Glomerular visceral epithelial cell (primary cell): ENCODE results near the gene SPATA13.

Experiments
- DNase-seq: peaks from one replicate; pipeline ENCODE4 v3.0.0-alpha.2; 2016; ENCODE audit errors: extremely low spot score

The SPATA13 gene

GRCh38 chr13:24251525-24251924 is 91.0 kb downstream of the SPATA13 start:
- DNase-seq = no peak

DNA sequence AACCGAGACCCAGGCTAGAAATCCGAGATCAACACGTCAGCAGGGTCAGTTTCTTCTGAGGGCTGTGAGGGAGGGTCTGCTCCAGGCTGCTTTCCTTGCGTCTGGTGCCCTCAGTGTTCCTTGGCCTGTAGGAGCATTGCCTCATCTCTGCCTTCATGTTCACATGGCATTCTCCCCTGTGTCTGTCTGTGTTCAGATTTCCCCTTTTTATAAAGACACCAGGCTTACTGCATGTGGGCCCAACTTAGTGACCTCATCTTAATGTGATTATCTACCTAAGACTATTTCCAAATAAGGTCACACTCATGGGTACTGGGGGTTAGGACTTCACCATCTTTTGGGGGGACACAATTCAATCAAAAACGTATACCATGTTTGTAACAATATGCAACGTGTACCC is 91.6 kb downstream of the SPATA13 start:
- DNase-seq = no peak

DNA sequence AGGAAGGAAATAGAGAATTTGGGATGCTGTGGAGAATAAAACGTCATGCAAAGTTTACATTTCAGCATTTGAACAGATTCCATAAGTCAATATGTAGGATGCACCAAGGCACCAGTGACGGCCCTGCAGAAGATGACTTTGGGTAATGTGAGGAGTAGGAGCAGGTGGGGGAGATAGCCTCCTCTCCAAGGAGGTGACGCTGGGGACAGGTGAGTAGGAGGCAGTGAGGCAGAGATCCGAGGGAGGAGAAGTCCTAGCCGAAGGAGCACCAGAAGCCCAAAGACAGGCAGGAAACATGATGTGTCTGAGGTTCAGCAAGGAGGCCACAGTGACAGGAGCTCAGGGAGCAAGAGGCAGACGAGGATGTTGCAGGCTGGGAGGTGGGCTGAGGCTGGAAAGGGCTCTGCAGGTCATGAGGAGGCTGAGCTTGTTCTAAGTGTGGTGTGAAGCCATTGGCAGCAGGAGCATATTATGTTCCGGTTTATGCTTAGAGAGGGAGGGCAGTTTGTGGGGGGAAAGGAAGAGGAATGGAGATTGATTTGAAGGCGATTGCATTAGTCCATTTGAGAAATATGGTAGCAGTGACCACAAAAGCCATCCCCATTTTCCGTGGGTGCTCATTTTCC is 93.1 kb downstream of the SPATA13 start:
- no peak for DNase-seq

GRCh38 chr13:24254146-24254841 is 93.8 kb downstream of the SPATA13 start:
- no peak for DNase-seq

- no peak for DNase-seq
Observed at GRCh38 chr13:24257497-24257896, 97.0 kb downstream of the SPATA13 start.

DNA sequence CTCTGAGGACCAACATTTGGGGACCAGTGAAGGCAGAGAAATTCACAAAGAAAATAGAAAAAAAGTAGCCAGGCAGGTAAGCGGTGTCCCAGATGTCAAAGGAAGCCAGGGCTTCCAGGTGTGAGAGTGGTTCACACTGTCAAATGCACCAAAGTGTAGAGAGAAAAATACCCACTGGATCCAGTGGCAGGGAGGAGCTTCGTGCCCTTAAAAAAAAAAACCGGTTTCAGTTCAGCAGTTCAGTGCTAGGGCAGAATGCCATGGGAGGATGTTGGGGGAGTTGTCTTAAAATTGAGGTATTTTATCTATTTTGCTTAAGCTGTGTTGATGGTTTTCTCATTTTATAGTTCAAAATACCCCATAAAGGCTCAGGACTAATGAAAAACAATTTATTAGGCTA is 101.0 kb downstream of the SPATA13 start:
- DNase-seq = peak; percentile 8

- DNase-seq = no peak
Observed at GRCh38 chr13:24263632-24264031, 103.1 kb downstream of the SPATA13 start.

- DNase-seq = no peak
Observed at GRCh38 chr13:24264976-24265375, 104.5 kb downstream of the SPATA13 start.

DNA sequence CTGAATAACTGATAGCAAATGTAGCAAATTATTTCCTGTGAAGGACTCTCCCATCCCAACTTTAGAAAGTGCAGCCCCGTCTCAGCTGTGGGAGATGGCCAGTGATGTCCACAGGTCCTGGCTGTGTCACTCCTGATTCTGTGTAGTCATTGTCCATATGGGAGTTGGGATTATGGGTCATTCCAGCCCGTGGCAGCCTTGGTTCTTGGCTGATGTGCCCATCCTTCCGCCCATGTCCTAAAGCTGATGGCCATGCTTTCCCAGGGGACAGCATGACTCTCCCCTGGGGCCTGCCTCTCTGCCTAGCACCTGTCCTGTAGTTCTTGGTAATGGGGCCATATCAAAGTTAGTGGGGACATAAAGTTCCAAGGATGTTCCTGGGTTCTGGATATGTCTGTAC is 104.9 kb downstream of the SPATA13 start:
- DNase-seq = no peak

DNA sequence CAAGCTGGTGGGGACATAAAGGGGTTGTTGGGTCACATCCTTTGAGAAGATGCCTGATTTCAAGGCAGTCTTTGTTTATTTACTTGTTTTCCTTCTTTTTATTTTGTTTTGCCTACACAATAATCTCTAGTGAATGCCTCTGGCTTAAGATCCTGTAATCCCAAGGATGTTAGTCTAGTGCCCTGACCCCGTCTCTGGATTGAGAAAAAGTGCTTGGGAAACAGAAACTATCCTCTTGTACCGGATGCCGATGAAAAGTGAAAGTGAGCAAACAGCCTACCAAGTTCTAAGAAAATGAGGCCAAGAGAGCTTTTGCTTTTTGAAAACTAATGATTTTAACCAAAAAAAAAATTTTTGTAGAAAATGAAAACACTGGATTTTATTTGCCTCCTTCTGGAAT is 106.8 kb downstream of the SPATA13 start:
- DNase-seq = no peak

GRCh38 chr13:24267801-24268200 is 107.3 kb downstream of the SPATA13 start:
- no peak for DNase-seq

GRCh38 chr13:24269821-24270220 is 109.3 kb downstream of the SPATA13 start:
- DNase-seq = no peak

- peak; percentile 42 for DNase-seq
Observed at GRCh38 chr13:24270639-24271141, 110.2 kb downstream of the SPATA13 start.

- no peak for DNase-seq
Observed at GRCh38 chr13:24271231-24271600, 110.7 kb downstream of the SPATA13 start.

GRCh38 chr13:24271601-24272451 is 111.3 kb downstream of the SPATA13 start:
- DNase-seq = peak; percentile 80

- DNase-seq = no peak
Observed at GRCh38 chr13:24272452-24273161, 112.1 kb downstream of the SPATA13 start.

GRCh38 chr13:24273926-24274325 is 113.4 kb downstream of the SPATA13 start:
- no peak for DNase-seq

GRCh38 chr13:24274452-24275021 is 114.0 kb downstream of the SPATA13 start:
- peak; percentile 60 for DNase-seq

GRCh38 chr13:24275041-24275440 is 114.5 kb downstream of the SPATA13 start:
- DNase-seq = no peak

DNA sequence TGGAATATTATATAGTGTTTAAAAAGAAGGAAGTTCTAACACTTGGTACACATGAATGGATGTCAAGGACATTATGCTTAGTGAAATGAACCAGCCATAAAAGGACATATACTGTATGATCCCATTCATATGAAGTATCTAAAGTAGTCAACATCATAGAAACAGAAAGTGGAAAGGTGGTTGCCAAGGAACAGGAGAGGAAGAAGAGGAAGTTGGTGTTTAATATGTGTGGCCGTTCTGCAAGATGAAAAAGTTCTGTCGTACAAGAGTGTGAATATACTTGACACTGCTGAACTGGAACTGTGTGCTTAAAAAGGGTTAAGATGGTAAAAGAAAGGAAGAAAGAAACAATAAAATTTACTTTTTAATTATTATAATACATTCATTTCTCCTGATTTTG is 115.8 kb downstream of the SPATA13 start:
- DNase-seq = no peak

- DNase-seq = no peak
Observed at GRCh38 chr13:24276861-24277260, 116.3 kb downstream of the SPATA13 start.

DNA sequence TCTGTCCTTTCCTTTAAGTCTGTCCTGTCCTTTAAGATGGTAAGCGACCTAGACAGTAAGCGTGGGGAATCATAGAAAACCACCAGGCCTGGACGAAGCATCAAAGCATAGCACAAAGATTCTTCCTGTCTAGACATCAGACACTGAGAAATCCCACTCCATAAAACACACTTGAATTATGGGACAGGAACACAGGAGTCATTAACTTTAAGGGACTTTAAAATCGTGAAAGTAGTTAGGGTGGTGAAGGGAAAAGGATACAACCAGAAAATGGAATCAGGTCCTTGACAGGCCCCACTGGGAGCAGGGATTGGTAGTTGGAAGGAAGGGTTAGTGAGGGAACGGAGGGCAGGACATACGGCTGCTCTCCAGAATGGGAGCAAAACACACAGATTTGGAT is 117.2 kb downstream of the SPATA13 start:
- no peak for DNase-seq
